Stimulated activated naive CD8-positive, alpha-beta T cell treated with anti-CD3 and anti-CD28 coated beads, Interleukin-15, Interleukin-2, amounts not matched to agents 100 U/mL and 50 U/mL, for 24 hours (primary cell): Measurements from ENCODE around the gene CISTR.
"Not testable (repeated sequence)": the region's sequence is repeated elsewhere in the genome, so short reads cannot be mapped to it uniquely, and the experiment has no call there.

ENCODE experiments used
- ATAC-seq: fragments of 150-1000 bp; cut with Tn5 transposase; one replicate; pipeline ENCODE4 v1.10.0; 2021
- DNase-seq: peaks from one replicate; pipeline ENCODE4 v3.0.0; 2021

CISTR gene

DNA sequence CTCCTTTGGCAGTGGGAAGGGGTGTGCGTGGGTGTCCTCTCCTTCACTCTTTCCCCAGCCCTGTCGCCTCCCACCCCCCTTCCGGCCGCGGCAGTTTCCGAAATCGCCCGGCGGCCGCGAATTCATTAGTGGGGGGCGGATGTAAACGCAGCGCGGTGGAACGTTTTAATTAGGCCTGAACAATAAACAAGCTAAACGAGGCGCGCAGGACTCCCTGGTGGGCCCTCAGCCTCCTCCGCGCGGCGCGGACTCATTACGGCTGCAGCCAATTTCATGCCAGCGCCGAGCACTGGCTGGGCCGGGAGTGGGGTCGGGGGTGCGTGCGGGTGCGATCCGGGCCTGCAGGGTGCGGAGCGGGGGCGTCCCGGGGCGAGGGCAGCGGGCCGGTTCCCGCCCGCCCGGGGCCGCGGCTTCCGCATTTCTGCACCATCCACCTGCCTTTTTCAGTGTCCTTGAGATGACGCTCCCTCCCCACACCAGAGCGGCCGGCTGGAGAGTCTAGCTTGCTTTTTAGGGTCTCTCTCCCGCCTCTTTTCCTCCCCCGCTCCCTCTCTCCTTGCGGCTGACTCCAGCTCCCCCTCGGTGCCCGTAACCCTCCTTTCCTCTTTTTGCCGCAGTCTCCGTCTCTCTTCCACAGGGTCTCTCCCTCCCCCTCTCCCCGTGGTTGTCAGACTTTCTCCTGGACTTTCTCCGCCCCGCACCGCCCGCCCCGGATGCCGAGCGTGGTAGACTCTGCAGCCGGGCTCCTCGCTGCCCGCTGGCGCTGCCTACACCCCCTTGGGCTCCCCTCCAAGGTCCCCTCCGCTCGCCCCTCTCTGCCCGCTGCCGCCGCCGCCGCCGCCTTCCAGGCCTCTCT lies at the start of gene CISTR:
TSS of gene CISTR (minus strand) at position 644 of the 856 bp plus-strand sequence.
- peak; percentile 17 for ATAC-seq
- DNase-seq: peak; percentile 41

GRCh38 chr12:53798575-53798974 lies 46.8 kb upstream of the CISTR start:
- ATAC-seq (no peak), DNase-seq (no peak)

DNA sequence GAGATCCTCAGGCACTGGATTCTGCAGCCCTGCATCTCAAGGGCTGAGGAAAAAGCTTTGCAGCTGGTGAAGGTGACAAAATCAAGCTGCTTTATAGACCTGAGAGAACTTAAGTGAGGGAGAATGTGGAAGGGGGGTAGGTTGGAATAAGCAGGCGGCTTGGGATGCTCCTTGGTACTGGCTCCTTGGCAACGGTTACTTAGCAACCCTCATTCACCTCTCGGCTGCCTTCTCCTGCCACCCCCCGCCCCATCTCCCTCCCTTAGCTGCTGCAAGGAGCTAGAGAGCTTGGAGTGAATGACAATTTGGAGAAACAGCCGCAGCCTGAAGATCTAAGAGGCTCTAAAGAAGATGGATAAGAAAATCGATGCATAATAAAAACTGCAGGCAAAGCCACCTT lies 44.1 kb upstream of the CISTR start:
- no peak for DNase-seq
- ATAC-seq: no peak

DNA sequence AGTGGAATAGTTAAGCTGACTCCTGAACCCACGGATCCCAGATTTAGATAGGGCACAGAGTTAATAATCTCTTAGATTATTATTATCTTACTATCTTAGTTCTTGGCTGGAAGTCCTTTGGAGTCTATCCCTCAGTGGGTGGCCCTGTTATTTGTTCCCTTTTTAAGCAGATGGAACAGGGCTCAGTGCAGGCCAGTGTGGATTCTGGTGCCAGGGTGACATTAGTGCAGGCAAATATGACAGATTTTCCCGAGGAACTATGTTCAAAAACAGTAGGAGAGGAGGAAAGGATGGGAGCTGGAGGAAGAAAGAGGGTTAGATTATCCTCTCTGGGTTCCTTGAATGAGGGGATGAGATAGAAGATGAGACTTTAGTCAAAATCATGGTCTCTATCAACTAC lies 41.4 kb upstream of the CISTR start:
- DNase-seq: no peak
- no peak for ATAC-seq

- peak; percentile 41 for DNase-seq
- ATAC-seq: no peak
Measured at GRCh38 chr12:53791735-53792326, 40.1 kb upstream of the CISTR start.

- DNase-seq: no peak
- ATAC-seq: no peak
Measured at GRCh38 chr12:53789570-53789969, 37.8 kb upstream of the CISTR start.

DNA sequence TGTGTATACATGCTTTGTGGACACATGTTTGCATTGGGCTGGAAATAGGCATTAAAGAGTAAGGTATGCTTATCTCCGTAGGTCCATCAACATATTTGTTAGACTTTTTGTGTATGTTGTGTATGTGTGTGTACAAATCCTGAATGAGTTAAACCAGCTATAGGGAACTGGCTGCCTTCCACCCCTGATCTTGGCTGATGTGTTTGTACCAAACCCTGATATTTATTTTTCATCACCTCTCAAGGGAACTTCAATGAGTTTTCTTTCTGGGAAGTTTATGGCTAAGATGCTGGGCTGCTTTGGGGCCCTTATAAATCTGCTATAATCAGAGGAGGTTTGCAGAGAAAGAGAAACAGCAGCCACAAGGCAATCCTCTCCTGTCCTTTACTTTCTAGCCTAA lies 37.1 kb upstream of the CISTR start:
- DNase-seq (no peak), ATAC-seq (no peak)

- no peak for ATAC-seq
- no peak for DNase-seq
Measured at GRCh38 chr12:53786411-53786810, 34.6 kb upstream of the CISTR start.

DNA sequence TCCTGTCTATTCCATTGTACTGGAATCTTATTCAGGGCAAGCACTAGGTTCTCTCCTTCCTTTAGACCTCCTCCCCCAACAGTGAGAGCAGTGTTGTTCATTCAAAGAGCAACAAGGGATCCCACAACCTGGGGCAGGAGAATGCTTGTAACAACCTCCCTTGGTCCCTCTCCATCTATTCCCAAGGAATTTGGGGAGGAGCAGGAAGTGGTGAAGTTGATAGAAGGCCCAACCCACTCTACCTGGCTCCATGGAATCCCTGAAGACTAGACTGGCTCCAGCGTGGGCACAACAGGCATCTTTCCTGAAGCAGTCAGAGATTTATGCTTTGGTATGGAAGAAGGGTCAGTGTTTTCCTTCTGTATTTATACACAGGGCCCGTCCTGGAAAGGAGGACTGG lies 33.4 kb upstream of the CISTR start:
- ATAC-seq (no peak), DNase-seq (no peak)

DNA sequence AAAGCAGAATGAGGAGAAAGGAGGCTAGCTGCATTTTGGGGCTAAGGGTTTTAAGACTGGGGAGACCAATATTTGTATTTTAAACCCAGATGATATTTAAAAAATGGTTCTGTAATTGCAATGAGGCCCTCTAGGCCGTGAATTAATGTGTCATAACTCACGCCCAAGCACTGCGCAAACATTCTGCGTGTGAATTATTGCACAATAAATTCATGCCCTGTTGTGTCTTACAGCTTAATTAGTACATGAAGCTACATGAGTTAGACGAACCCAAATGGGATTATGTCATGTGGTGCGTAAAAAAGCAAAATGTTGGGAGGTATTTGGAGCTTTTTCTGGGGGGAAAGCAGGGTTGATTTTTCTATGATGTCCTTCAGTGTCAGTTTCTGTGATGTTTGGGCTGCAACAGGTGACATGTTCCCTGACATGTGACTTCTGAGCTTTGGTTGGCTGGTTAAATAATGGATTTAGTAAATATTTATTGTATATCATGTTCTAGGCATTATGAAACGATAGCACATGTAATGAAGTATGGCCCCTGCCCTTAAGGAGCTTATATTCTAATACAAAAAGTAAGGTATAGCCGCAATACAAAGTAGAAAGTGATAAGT lies 30.4 kb upstream of the CISTR start:
- ATAC-seq (no peak), DNase-seq (no peak)

GRCh38 chr12:53781228-53781801 lies 29.5 kb upstream of the CISTR start:
- no peak for DNase-seq

DNA sequence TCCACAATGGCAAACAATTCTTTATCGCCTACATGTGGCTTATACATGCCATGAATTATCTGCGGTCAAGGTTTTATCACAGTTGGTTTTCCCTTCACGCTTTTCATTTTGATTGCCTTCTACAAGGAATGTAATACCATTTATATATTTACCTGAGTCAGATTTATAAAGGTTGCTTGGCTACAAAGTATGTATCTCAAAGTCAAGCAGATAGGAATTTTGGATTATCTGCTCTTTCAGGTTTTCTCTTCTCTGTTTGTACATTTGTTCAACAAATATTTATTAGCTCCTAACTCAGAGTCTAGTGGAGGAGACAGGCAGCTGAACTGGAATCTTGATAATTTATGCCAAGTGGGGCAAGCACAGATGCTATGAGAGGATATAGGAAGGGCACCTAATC lies 28.5 kb upstream of the CISTR start:
- ATAC-seq: no peak

More at GRCh38 chr12:53781228-53781801, 29.5 kb upstream of the CISTR start:
- no peak for ATAC-seq

GRCh38 chr12:53779679-53780078 lies 27.9 kb upstream of the CISTR start:
- not testable (repeated sequence) for ATAC-seq, DNase-seq

More for the DNA sequence above, 28.5 kb upstream of the CISTR start:
- DNase-seq: no peak

DNA sequence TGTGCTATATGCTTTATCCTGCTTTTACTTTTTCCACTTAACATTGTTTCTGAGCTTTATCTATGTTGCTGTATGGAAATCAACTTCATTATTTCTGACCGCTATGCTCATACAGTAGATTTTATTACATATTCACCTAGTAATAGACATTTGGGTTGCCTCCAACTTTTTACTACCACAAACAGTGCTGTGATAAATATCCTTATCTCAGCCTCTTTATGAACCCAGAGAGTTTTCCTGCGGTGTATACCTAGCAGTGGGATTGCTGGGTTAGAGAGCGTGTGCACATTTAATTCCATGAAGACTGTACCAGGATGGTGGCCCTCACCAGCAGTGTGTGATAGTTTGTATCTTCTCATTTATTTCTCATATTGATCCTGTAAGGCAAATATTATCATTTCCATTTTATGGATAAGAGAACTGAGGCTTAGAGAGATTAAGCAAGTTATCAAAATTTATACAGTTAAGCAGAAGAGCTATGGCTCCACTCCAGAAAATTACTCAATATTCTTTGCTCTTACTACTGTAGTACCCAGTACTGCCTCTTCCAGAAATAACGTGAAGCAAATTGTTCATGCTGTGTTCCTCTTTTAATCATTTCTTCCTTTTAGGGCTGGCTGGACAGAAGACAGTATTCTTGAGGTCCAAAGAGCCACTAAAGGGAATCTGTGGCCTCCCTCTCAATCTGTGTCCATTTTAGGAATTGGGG lies 26.3 kb upstream of the CISTR start:
- DNase-seq (no peak), ATAC-seq (no peak)

- DNase-seq (no peak), ATAC-seq (no peak)
Measured at GRCh38 chr12:53777412-53777811, 25.6 kb upstream of the CISTR start.

GRCh38 chr12:53776872-53777271 lies 25.1 kb upstream of the CISTR start:
- ATAC-seq: no peak
- DNase-seq: no peak

GRCh38 chr12:53775478-53776145 lies 23.8 kb upstream of the CISTR start:
- DNase-seq (no peak), ATAC-seq (no peak)

- ATAC-seq: no peak
- no peak for DNase-seq
Measured at GRCh38 chr12:53770281-53770680, 18.5 kb upstream of the CISTR start.

DNA sequence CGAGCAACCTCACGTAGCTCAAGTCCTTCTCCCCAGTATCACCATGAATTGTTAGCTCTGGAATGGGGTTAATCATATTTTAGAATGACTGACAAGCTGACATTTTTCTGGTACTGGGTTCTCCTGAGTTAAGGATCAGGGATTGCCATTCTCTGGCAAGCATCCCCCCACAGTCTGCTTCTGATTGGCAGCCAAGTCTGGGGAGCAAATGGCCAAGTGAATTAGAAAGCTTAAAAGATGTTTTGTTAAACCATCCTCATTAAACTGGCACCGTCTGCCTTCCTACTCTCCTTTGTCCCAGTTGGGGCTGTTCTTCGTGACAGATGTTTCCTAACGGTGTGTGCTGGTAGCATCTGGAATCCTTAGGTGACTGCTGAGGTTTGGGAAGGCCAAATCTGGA lies 17.2 kb upstream of the CISTR start:
- no peak for ATAC-seq

GRCh38 chr12:53766881-53767280 lies 15.1 kb upstream of the CISTR start:
- no peak for DNase-seq
- ATAC-seq: no peak

More for the DNA sequence above, 17.2 kb upstream of the CISTR start:
- DNase-seq: no peak

- ATAC-seq: no peak
Measured at GRCh38 chr12:53765891-53766290, 14.1 kb upstream of the CISTR start.

GRCh38 chr12:53764615-53765014 lies 12.8 kb upstream of the CISTR start:
- no peak for ATAC-seq
- DNase-seq: no peak

More at GRCh38 chr12:53765891-53766290, 14.1 kb upstream of the CISTR start:
- no peak for DNase-seq
